Activated T-helper 1 cell treated with anti-CD3 and anti-CD28 coated beads, Interleukin-12 subunit alpha, Interleukin-12 subunit beta, Interleukin-2, Interleukin-4 antibody, amounts not matched to agents 30 ng/mL and 10 ng/mL and 1 ng/mL, durations not matched to agents 14 hours and 24 hours and 36 hours (primary cell): Measurements from ENCODE around the gene PRPF6. TPM values are rescaled to one million over a fixed set of nuclear protein-coding genes. Genes with fewer than 3 reads are reported as not detected.

Source experiments
- DNase-seq: peaks from one replicate; pipeline ENCODE4 v3.0.0; 2021; ENCODE audit warnings: low spot score
- H3K27ac Mint-ChIP-seq: one replicate; pipeline ENCODE4 v1.8.0; 2021; ENCODE audit warnings: mild to moderate bottlenecking, mixed read lengths
- H3K27me3 Mint-ChIP-seq: one replicate; pipeline ENCODE4 v1.8.0; 2022; ENCODE audit warnings: mild to moderate bottlenecking, moderate library complexity, mixed read lengths; ENCODE audit not compliant: insufficient read depth
- H3K36me3 Mint-ChIP-seq: one replicate; pipeline ENCODE4 v1.8.0; 2021; ENCODE audit warnings: low read depth, mixed read lengths
- H3K4me1 Mint-ChIP-seq: one replicate; pipeline ENCODE4 v1.8.0; 2021; ENCODE audit warnings: low read depth, mixed read lengths
- H3K4me3 Mint-ChIP-seq: one replicate; pipeline ENCODE4 v1.8.0; 2021; ENCODE audit warnings: mild to moderate bottlenecking, moderate library complexity, mixed read lengths
- H3K9me3 Mint-ChIP-seq: one replicate; pipeline ENCODE4 v1.8.0; 2021; ENCODE audit warnings: mixed read lengths
- intact Hi-C: fragments of 100-400 bp; cut with micrococcal nuclease; formaldehyde crosslinking; loops from one replicate; pipeline ENCODE4 v1.15.1; 2024
- total RNA-seq: library from RNA; stranded (reverse); gene quantifications from 2 replicates; pipeline ENCODE4 v1.2.3, GENCODE V29; 2022

PRPF6 gene
- total RNA-seq, 1 donor from 2014 or later = 82.3 TPM

GRCh38 chr20:63941282-63942081 lies 39.5 kb upstream of the PRPF6 start:
- peak overlapping the region; percentile 82 for H3K27ac Mint-ChIP-seq
- H3K4me1 Mint-ChIP-seq = peaks cover 4% of the 10 kb centered on the region
- no peaks in the 10 kb centered on the region for H3K9me3 Mint-ChIP-seq
- H3K4me3 Mint-ChIP-seq = no peak overlapping the region
- peak; percentile 79 for DNase-seq
- H3K27me3 Mint-ChIP-seq = no peaks in the 10 kb centered on the region
- peaks cover 8% of the 10 kb centered on the region for H3K36me3 Mint-ChIP-seq
- intact Hi-C loops = loop anchor here (2.0 kb wide), 1 partner anchor 389 kb away; no protein-coding TSS in a partner anchor

GRCh38 chr20:63942250-63942951 lies 38.5 kb upstream of the PRPF6 start:
- Mint-ChIP-seq H3K4me1 (peaks cover 11% of the 10 kb centered on the region), H3K9me3 (no peaks in the 10 kb centered on the region), H3K27me3 (no peaks in the 10 kb centered on the region), H3K4me3 (peak overlapping the region; percentile 59), H3K27ac (peak overlapping the region; percentile 82), H3K36me3 (peaks cover 10% of the 10 kb centered on the region)
- intact Hi-C loops = no loop called here
- peak; percentile 51 for DNase-seq

- peaks cover 6% of the 10 kb centered on the region for H3K36me3 Mint-ChIP-seq
- peaks cover 19% of the 10 kb centered on the region for H3K4me1 Mint-ChIP-seq
- H3K4me3 Mint-ChIP-seq = no peak overlapping the region
- H3K27me3 Mint-ChIP-seq = no peaks in the 10 kb centered on the region
- H3K27ac Mint-ChIP-seq = no peak overlapping the region
- no peak for DNase-seq
- intact Hi-C loops = no loop called here
- no peaks in the 10 kb centered on the region for H3K9me3 Mint-ChIP-seq
Measured at GRCh38 chr20:63942969-63943807, 37.7 kb upstream of the PRPF6 start.

- no peaks in the 10 kb centered on the region for H3K27me3 Mint-ChIP-seq
- DNase-seq = no peak
- H3K4me3 Mint-ChIP-seq = no peak overlapping the region
- peaks cover 8% of the 10 kb centered on the region for H3K36me3 Mint-ChIP-seq
- no peak overlapping the region for H3K27ac Mint-ChIP-seq
- intact Hi-C loops = no loop called here
- H3K9me3 Mint-ChIP-seq = no peaks in the 10 kb centered on the region
- H3K4me1 Mint-ChIP-seq = peaks cover 24% of the 10 kb centered on the region
Measured at GRCh38 chr20:63943808-63944077, 37.2 kb upstream of the PRPF6 start.

- no peak for DNase-seq
- H3K9me3 Mint-ChIP-seq = no peaks in the 10 kb centered on the region
- peaks cover 30% of the 10 kb centered on the region for H3K4me1 Mint-ChIP-seq
- H3K27ac Mint-ChIP-seq = no peak overlapping the region
- intact Hi-C loops = no loop called here
- peaks cover 10% of the 10 kb centered on the region for H3K36me3 Mint-ChIP-seq
- H3K27me3 Mint-ChIP-seq = no peaks in the 10 kb centered on the region
- no peak overlapping the region for H3K4me3 Mint-ChIP-seq
Measured at GRCh38 chr20:63944078-63944941, 36.6 kb upstream of the PRPF6 start.

GRCh38 chr20:63945031-63945658 lies 35.8 kb upstream of the PRPF6 start:
- Mint-ChIP-seq H3K36me3 (peaks cover 10% of the 10 kb centered on the region), H3K27ac (no peak overlapping the region), H3K4me1 (peaks cover 31% of the 10 kb centered on the region)

GRCh38 chr20:63945921-63946920 lies 34.7 kb upstream of the PRPF6 start:
- Mint-ChIP-seq H3K27me3 (no peaks in the 10 kb centered on the region), H3K4me3 (no peak overlapping the region), H3K27ac (no peak overlapping the region), H3K4me1 (peaks cover 31% of the 10 kb centered on the region), H3K36me3 (peaks cover 10% of the 10 kb centered on the region), H3K9me3 (no peaks in the 10 kb centered on the region)
- intact Hi-C loops = no loop called here
- DNase-seq = no peak

More at GRCh38 chr20:63945031-63945658, 35.8 kb upstream of the PRPF6 start:
- no peaks in the 10 kb centered on the region for H3K27me3 Mint-ChIP-seq
- intact Hi-C loops = no loop called here
- no peak for DNase-seq
- H3K4me3 Mint-ChIP-seq = no peak overlapping the region
- no peaks in the 10 kb centered on the region for H3K9me3 Mint-ChIP-seq

- Mint-ChIP-seq H3K9me3 (no peaks in the 10 kb centered on the region), H3K27ac (no peak overlapping the region), H3K4me1 (peaks cover 31% of the 10 kb centered on the region)
Measured at GRCh38 chr20:63946986-63947637, 33.8 kb upstream of the PRPF6 start.

GRCh38 chr20:63947638-63948456 lies 33.1 kb upstream of the PRPF6 start:
- Mint-ChIP-seq H3K27me3 (no peaks in the 10 kb centered on the region), H3K9me3 (no peaks in the 10 kb centered on the region), H3K4me1 (peaks cover 27% of the 10 kb centered on the region), H3K27ac (peak overlapping the region; percentile 94), H3K36me3 (peaks cover 8% of the 10 kb centered on the region), H3K4me3 (peak overlapping the region; percentile 77)
- intact Hi-C loops = no loop called here
- DNase-seq = no peak

More at GRCh38 chr20:63946986-63947637, 33.8 kb upstream of the PRPF6 start:
- intact Hi-C loops = no loop called here
- peak overlapping the region; percentile 58 for H3K4me3 Mint-ChIP-seq
- H3K27me3 Mint-ChIP-seq = no peaks in the 10 kb centered on the region
- DNase-seq = no peak
- peaks cover 10% of the 10 kb centered on the region for H3K36me3 Mint-ChIP-seq

- intact Hi-C loops = no loop called here
- no peak overlapping the region for H3K4me3 Mint-ChIP-seq
- peaks cover 11% of the 10 kb centered on the region for H3K36me3 Mint-ChIP-seq
- no peaks in the 10 kb centered on the region for H3K9me3 Mint-ChIP-seq
- H3K4me1 Mint-ChIP-seq = peaks cover 35% of the 10 kb centered on the region
- H3K27me3 Mint-ChIP-seq = no peaks in the 10 kb centered on the region
- H3K27ac Mint-ChIP-seq = no peak overlapping the region
- DNase-seq = no peak
Measured at GRCh38 chr20:63950701-63951397, 30.1 kb upstream of the PRPF6 start.
